Skeletal muscle satellite cell (primary cell): Measurements from ENCODE around the gene AGO3. TPM values are rescaled to one million over a fixed set of nuclear protein-coding genes. Genes with fewer than 3 reads are reported as not detected.

Source experiments
- H3K27me3 ChIP-seq: 2 replicates; pipeline ENCODE4 v1.7.0; 2013; ENCODE audit warnings: low read length; ENCODE audit not compliant: control insufficient read depth, insufficient read depth
- H3K36me3 ChIP-seq: 2 replicates; pipeline ENCODE4 v1.7.0; 2013; ENCODE audit warnings: mild to moderate bottlenecking, control low read depth, low read length; ENCODE audit not compliant: insufficient read depth
- H3K4me1 ChIP-seq: 2 replicates; pipeline ENCODE4 v1.7.0; 2013; ENCODE audit warnings: low read length; ENCODE audit not compliant: control insufficient read depth, insufficient read depth
- H3K4me2 ChIP-seq: 2 replicates; pipeline ENCODE4 v1.7.0; 2013; ENCODE audit warnings: mild to moderate bottlenecking, low read length
- H3K4me3 ChIP-seq: 2 replicates; pipeline ENCODE4 v1.7.0; 2013; ENCODE audit warnings: low read length
- H3K9ac ChIP-seq: 2 replicates; pipeline ENCODE4 v1.7.0; 2013; ENCODE audit warnings: mild to moderate bottlenecking, low read depth, low read length, moderate library complexity
- H3K9me3 ChIP-seq: replicated peaks from 2 replicates; pipeline ENCODE4 v1.7.0; 2013; ENCODE audit warnings: mild to moderate bottlenecking, control low read depth, low read length
- total RNA-seq: library from RNA; depleted of rRNA; stranded (reverse); fragments of >200 nt; gene quantifications from 2 replicates; pipeline ENCODE4 v1.2.3, GENCODE V29; 2012; rRNA removed

Gene AGO3
- total RNA-seq, result 9.8 and 10.4 TPM in 2 replicates

- Histone ChIP-seq H3K4me1 (peaks cover 6% of the 10 kb centered on the region), H3K36me3 (no peaks in the 10 kb centered on the region), H3K9me3 (no peaks in the 10 kb centered on the region), H3K9ac (peak within 1 kb of the TSS; percentile 99), H3K4me3 (peak within 1 kb of the TSS; percentile 92), H3K27me3 (no peaks in the 10 kb centered on the region), H3K4me2 (peak within 1 kb of the TSS; percentile 88)
Observed at GRCh38 chr1:35930593-35931445, at the start of gene AGO3. TSS of gene AGO3 (plus strand) at chr1:35931105. CDS start at chr1:35931427, 322 bp downstream.

- H3K9ac ChIP-seq, result no peak overlapping the region
- H3K4me3 ChIP-seq, result no peak overlapping the region
- no peaks in the 10 kb centered on the region for H3K27me3 ChIP-seq
- H3K4me2 ChIP-seq, result no peak overlapping the region
- no peaks in the 10 kb centered on the region for H3K36me3 ChIP-seq
- H3K9me3 ChIP-seq, result no peaks in the 10 kb centered on the region
- peaks cover 8% of the 10 kb centered on the region for H3K4me1 ChIP-seq
Observed at GRCh38 chr1:35881850-35882273, 49.0 kb upstream of the AGO3 start.

GRCh38 chr1:35882586-35882944, 48.3 kb upstream of the AGO3 start:
- peak overlapping the region; percentile 96 for H3K4me3 ChIP-seq
- H3K4me2 ChIP-seq, result peak overlapping the region; percentile 82
- H3K4me1 ChIP-seq, result peaks cover 8% of the 10 kb centered on the region
- no peaks in the 10 kb centered on the region for H3K36me3 ChIP-seq
- no peaks in the 10 kb centered on the region for H3K27me3 ChIP-seq
- H3K9ac ChIP-seq, result no peak overlapping the region
- H3K9me3 ChIP-seq, result no peaks in the 10 kb centered on the region

- Histone ChIP-seq H3K9me3 (no peaks in the 10 kb centered on the region), H3K36me3 (peaks cover under 1% of the 10 kb centered on the region), H3K4me2 (peak within 1 kb of the TSS; percentile 95), H3K27me3 (no peaks in the 10 kb centered on the region), H3K9ac (peak within 1 kb of the TSS; percentile 91), H3K4me3 (peak within 1 kb of the TSS; percentile 96), H3K4me1 (peaks cover 8% of the 10 kb centered on the region)
Observed at GRCh38 chr1:35882945-35883634, 47.8 kb upstream of the AGO3 start, which contains the start of gene AGO1. TSS of gene AGO1 (plus strand) at chr1:35883209. CDS start at chr1:35883422, 213 bp downstream.

GRCh38 chr1:35883635-35884101, 47.2 kb upstream of the AGO3 start:
- Histone ChIP-seq H3K4me2 (peak overlapping the region; percentile 95), H3K9me3 (no peaks in the 10 kb centered on the region), H3K27me3 (no peaks in the 10 kb centered on the region), H3K36me3 (peaks cover 6% of the 10 kb centered on the region), H3K4me1 (peaks cover 8% of the 10 kb centered on the region), H3K9ac (peak overlapping the region; percentile 91), H3K4me3 (peak overlapping the region; percentile 96)

GRCh38 chr1:35884934-35885333, 46.0 kb upstream of the AGO3 start:
- H3K27me3 ChIP-seq, result no peaks in the 10 kb centered on the region
- no peak overlapping the region for H3K4me2 ChIP-seq
- H3K4me1 ChIP-seq, result peaks cover 8% of the 10 kb centered on the region
- no peak overlapping the region for H3K9ac ChIP-seq
- H3K4me3 ChIP-seq, result no peak overlapping the region
- no peaks in the 10 kb centered on the region for H3K9me3 ChIP-seq
- H3K36me3 ChIP-seq, result peaks cover 7% of the 10 kb centered on the region

- peaks cover 8% of the 10 kb centered on the region for H3K4me1 ChIP-seq
- no peaks in the 10 kb centered on the region for H3K27me3 ChIP-seq
- H3K4me3 ChIP-seq, result no peak overlapping the region
- H3K36me3 ChIP-seq, result peaks cover 7% of the 10 kb centered on the region
- H3K9ac ChIP-seq, result no peak overlapping the region
- no peaks in the 10 kb centered on the region for H3K9me3 ChIP-seq
- no peak overlapping the region for H3K4me2 ChIP-seq
Observed at GRCh38 chr1:35885961-35886558, 44.8 kb upstream of the AGO3 start.

- H3K9ac ChIP-seq, result no peak overlapping the region
- H3K36me3 ChIP-seq, result peaks cover 7% of the 10 kb centered on the region
- H3K4me3 ChIP-seq, result no peak overlapping the region
- no peaks in the 10 kb centered on the region for H3K27me3 ChIP-seq
- no peak overlapping the region for H3K4me2 ChIP-seq
- peaks cover 8% of the 10 kb centered on the region for H3K4me1 ChIP-seq
- H3K9me3 ChIP-seq, result no peaks in the 10 kb centered on the region
Observed at GRCh38 chr1:35886577-35887431, 44.1 kb upstream of the AGO3 start.

GRCh38 chr1:35887508-35887907, 43.4 kb upstream of the AGO3 start:
- no peaks in the 10 kb centered on the region for H3K9me3 ChIP-seq
- H3K36me3 ChIP-seq, result peaks cover 7% of the 10 kb centered on the region
- no peak overlapping the region for H3K4me2 ChIP-seq
- no peaks in the 10 kb centered on the region for H3K27me3 ChIP-seq
- H3K4me3 ChIP-seq, result no peak overlapping the region
- peaks cover 8% of the 10 kb centered on the region for H3K4me1 ChIP-seq
- H3K9ac ChIP-seq, result no peak overlapping the region

- no peak overlapping the region for H3K9ac ChIP-seq
- no peaks in the 10 kb centered on the region for H3K9me3 ChIP-seq
- H3K4me3 ChIP-seq, result no peak overlapping the region
- no peak overlapping the region for H3K4me2 ChIP-seq
- H3K36me3 ChIP-seq, result peaks cover 13% of the 10 kb centered on the region
- H3K4me1 ChIP-seq, result peaks cover 8% of the 10 kb centered on the region
- H3K27me3 ChIP-seq, result no peaks in the 10 kb centered on the region
Observed at GRCh38 chr1:35888255-35888654, 42.6 kb upstream of the AGO3 start.
